Left lobe of liver (tissue), 2 donors: ENCODE results near the gene GJA4. TPM values are rescaled to one million over a fixed set of nuclear protein-coding genes. Genes with fewer than 3 reads are reported as not detected.
A peak's percentile ranks its signal among the peaks of the same experiment; 100 is the strongest.
"Not testable (repeated sequence)": the region's sequence is repeated elsewhere in the genome, so short reads cannot be mapped to it uniquely, and the experiment has no call there.

ENCODE experiments used
- ATAC-seq: fragments of 200-7000 bp; cut with Tn5 transposase; one replicate; pipeline ENCODE4 v1.9.1; 2020; ENCODE audit warnings: mild to moderate bottlenecking, moderate library complexity
- DNase-seq: peaks from one replicate; pipeline ENCODE4 v3.0.0-alpha.2; 2020; ENCODE audit warnings: low spot score
- total RNA-seq: library from RNA; stranded (reverse); gene quantifications from one replicate; pipeline ENCODE4 v1.2.1, GENCODE V29; 2021
- donor health status: DM: no; HTN: no; CAD: no; lungs with moderate emphysema.
- donor health status: DM: no; HTN: yes; CAD: no.

Gene GJA4
- total RNA-seq, 1 donor from 2014 or later: 12.5 TPM

- no peak for DNase-seq
- no peak for ATAC-seq
These were observed 23.9 kb upstream of the GJA4 start for GRCh38 chr1:34768856-34769255.

GRCh38 chr1:34770891-34771504 lies 21.8 kb upstream of the GJA4 start:
- no peak for ATAC-seq
- DNase-seq: no peak

GRCh38 chr1:34771573-34772371 lies 21.0 kb upstream of the GJA4 start:
- DNase-seq (no peak), ATAC-seq (no peak)

GRCh38 chr1:34773114-34773513 lies 19.7 kb upstream of the GJA4 start:
- not testable (repeated sequence) for ATAC-seq, DNase-seq

GRCh38 chr1:34774957-34775356 lies 17.8 kb upstream of the GJA4 start:
- ATAC-seq: no peak
- no peak for DNase-seq

- ATAC-seq: no peak
These were observed 15.9 kb upstream of the GJA4 start for GRCh38 chr1:34776911-34777310.

GRCh38 chr1:34777519-34778321 lies 15.1 kb upstream of the GJA4 start:
- no peak for ATAC-seq
- DNase-seq: no peak

More at GRCh38 chr1:34776911-34777310, 15.9 kb upstream of the GJA4 start:
- DNase-seq: no peak

GRCh38 chr1:34778381-34778780 lies 14.4 kb upstream of the GJA4 start:
- DNase-seq (no peak), ATAC-seq (no peak)

GRCh38 chr1:34779005-34779404 lies 13.8 kb upstream of the GJA4 start:
- DNase-seq (no peak), ATAC-seq (no peak)

GRCh38 chr1:34779526-34779925 lies 13.3 kb upstream of the GJA4 start:
- DNase-seq: no peak
- ATAC-seq: no peak

GRCh38 chr1:34779962-34780361 lies 12.8 kb upstream of the GJA4 start:
- no peak for ATAC-seq
- DNase-seq: no peak

- no peak for ATAC-seq
- DNase-seq: no peak
These were observed 12.3 kb upstream of the GJA4 start for GRCh38 chr1:34780528-34780927.

- no peak for DNase-seq
- ATAC-seq: peak; percentile 38
These were observed 11.5 kb upstream of the GJA4 start, which contains the start of gene GJB3 for GRCh38 chr1:34781071-34781843. GJB3 (plus strand) TSS chr1:34781214; CDS start chr1:34784763, 3,549 bp downstream.

GRCh38 chr1:34781844-34782391 lies 10.9 kb upstream of the GJA4 start:
- DNase-seq (no peak), ATAC-seq (no peak)

- no peak for ATAC-seq
- no peak for DNase-seq
These were observed 8.0 kb upstream of the GJA4 start for GRCh38 chr1:34784751-34785221.

GRCh38 chr1:34785231-34785874 lies 7.4 kb upstream of the GJA4 start:
- DNase-seq (peak; percentile 77), ATAC-seq (peak; percentile 63)

- no peak for ATAC-seq
These were observed 6.8 kb upstream of the GJA4 start for GRCh38 chr1:34785875-34786470.

GRCh38 chr1:34786521-34787325 lies 6.1 kb upstream of the GJA4 start:
- peak; percentile 92 for ATAC-seq
- DNase-seq: peak; percentile 84

More at GRCh38 chr1:34785875-34786470, 6.8 kb upstream of the GJA4 start:
- no peak for DNase-seq
